GM21576 (cell line): ENCODE measurements around the gene MGAT1.
A peak's percentile ranks its signal among the peaks of the same experiment; 100 is the strongest.
"Not testable (repeated sequence)": the region's sequence is repeated elsewhere in the genome, so short reads cannot be mapped to it uniquely, and the experiment has no call there.

Experiments
- ATAC-seq: cut with Tn5 transposase; IDR thresholded peaks from one replicate; pipeline ENCODE4 v1.9.1; 2021; ENCODE audit warnings: mild to moderate bottlenecking, moderate library complexity; ENCODE audit not compliant: unreplicated experiment

MGAT1 gene

DNA sequence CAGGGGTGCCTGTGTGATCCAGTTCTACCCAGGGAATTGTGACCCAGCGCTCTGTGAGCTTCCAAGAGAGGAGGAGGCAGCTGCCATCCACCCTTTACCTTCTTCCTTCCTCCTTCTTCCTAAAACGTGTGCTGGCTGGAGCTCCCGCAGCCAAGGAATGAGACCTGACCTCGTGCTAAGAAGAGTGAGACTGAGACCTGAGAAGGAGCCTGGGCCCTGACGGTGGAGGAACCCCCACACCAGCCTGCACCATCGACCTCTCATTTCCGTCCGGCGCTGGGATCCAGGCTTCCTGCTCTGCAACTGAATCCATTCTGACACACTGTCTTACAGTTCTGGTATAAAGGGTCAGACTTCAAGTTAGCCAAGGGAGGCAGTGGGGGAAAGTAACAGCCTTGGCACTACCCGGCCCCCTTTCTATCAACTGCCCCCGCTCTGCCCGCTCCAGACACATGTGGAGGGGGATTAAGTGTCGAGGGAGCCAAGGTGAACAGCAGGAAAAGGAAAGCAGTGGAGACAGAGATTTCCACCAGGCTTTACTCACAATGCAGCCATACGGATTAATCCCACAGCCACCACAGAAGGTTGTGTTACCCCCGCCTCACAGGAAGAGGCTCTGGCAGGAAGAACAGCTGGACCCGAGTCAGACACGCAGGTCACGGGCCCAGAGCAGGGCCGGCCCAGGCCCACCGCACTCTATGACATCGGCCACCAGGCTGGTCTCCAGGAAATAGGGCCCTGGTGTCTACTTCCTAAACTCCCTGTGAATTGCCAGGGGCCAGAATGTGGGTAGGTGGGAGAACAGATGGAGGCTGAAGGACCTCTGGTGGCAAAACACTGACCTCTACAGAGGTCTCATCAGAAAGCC is 15.8 kb downstream of the MGAT1 start:
- no peak for ATAC-seq

DNA sequence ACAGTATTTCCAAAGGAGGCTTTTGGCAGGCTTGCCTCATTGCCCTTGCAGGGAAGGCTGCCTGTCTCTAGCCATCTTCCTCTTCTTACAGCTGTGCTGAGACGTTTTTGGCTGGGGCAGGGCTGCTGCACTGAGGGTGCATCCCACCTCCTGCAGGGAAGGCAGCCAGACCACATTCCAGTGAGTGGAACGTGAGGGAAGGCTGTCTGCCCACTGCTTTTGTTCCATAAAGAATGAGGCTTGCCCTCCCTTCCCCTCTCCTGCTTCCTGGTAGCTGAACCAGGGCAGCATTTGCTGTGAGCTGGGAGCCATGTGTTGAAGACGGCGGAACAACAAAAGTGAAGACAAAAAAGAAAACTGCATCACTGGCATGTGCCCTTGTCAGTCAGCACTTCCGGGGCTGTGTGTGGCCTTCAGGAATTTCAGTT is 16.8 kb downstream of the MGAT1 start:
- no peak for ATAC-seq

DNA sequence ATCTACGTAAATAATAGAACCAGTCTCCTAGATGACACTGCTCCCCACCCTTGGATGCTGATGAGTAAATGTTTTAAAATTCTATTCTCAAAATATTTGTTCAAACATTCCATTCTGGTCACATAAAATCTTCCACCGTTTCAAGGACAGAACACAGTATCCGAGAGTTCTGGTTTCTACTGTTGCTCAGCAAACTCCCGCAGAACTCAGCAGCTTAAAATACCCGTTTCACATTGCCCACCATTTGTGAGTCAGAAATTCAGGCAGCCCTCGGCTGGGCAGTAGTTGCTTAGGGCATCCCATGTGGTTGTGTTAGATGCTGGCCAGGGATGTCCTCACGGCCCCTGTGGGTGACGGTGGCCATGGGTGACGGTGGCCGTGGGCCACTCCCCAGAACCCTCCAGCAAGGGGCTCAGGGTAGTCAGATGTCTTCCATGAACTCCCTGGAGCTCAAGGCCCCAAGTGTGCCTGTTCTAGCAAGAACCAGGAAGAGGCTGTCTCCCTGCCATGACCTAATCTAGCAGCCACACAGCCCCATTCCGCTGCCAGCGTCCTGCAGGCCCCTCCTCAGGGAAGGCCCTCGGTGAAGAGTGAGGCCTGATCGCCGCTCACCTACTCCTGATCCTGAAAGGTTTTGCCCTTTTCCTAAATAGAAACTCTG is 17.4 kb downstream of the MGAT1 start:
- no peak for ATAC-seq

DNA sequence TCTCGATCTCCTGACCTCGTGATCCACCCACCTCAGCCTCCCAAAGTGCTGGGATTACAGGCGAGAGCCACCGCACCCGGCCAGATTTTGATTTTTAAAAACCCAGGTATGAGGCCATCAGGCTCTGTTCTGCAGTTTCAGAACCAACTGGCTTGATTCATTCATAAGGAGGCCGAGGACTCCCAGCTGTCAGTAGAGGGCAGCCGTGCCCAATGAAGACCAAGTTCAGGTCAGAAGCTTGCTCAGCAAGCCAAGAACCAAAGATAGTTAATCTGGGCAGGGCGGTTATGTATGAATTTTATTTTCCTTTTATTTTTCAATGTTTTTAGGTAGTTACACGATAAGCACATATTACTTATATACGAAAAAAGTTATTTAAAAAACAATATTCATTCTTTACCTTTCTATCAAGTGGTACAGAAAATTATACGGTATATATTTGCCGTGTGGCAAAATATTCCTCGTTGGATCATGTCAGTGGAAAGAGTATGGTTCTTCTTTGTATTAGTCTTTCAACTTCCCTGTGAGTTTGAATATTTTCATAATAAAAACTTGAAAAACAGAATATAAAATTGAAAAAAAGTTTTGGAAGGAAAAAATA is 18.0 kb downstream of the MGAT1 start:
- ATAC-seq = peak; percentile 70

DNA sequence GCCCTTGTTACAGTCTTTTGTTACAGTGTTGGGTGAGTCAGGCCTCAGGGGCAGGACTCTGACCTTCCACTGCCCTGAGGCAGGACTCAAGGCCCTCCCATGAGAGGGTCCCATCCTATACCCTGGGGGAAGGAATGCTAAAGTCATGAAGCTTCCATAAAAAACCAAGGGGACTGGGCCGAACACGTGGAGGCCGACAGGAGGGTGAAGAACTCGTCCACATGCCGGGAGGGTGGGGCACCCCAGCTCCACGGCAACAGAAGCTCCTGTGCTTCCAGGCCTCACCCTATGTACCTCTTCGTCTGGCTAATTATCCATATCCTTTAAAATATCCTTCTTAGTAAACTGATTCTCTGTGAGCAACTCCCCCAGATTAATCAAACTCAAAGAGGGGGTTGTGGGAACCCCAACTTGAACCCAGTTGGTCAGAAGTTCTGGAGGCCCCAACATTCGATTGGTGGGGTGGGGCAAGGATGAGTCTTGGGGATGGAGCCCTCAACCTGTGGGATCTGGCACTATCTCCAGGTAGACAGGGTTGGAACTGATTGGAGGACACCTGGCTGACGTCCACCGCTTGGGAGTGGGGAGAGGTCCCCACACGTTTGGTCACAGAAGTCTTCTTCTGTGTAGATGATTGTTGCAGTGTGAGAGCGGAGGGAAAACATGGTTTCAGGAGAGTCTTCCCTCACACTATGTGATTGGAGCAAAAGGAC is 19.1 kb downstream of the MGAT1 start:
- ATAC-seq = no peak

DNA sequence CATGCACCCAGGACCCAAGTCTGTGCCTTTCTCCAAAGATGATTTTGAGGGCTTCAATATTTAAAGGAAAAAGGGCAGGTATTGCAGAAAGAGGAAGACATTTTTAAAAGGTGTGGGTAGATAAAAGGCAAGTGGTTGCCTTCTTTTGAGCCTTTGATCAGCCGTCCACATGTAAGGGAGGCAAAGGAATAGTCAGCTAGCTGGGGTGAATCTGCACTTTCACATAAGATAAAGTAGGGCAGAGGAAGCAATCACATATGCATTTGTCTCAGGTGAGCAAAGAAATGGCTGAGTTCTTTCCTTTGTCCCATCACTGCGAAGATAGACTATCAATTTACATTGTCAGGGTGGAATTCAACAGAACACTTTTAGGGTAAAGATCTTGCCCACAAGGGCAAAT is 19.9 kb downstream of the MGAT1 start:
- no peak for ATAC-seq

DNA sequence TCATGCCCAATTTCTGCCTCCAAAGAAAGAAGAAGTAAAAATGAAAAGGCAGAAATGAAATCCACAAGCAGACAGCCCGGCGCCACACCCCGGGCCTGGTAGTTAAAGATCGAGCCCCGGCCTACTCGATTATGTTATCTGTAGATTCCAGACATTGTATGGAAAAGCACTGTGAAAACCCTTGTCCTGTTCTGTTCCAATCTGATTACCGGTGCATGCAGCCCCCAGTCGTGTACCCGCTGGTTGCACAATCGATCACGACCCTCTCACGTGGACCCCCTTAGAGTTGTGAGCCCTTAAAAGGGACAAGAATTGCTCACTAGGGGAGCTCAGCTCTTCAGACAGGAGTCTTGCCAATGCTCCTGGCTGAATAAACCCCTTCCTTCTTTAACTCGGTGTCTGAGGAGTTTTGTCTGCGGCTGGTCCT is 20.7 kb downstream of the MGAT1 start:
- ATAC-seq = not testable (repeated sequence)

DNA sequence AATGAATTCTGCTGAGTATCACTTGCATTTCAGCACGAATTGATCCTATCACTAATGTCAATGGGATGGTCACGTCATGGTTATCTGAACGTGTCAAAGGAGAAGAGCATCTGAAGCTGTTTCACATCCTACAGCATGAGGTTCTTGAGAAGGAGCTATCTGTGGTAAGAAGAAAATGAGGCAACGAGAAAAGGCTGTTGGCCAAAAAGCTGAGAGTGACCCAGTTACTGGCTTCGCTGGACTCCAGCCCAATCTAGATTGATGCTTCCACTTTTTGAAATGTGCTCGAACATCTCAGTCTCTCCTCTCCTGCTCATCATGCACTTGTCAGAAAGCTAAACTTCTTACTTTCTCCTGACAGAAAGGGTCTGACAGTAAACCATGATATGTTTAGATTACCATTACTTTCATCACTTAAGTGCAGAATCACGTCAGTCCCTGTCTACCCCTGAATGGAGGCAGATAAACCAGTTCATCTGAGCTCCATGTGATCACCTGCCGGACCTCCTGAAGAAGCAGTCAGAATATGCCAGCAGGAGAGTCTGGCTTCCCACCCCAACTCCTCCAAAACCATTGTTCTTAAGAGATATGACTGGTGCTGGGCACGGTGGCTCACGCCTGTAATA is 22.5 kb downstream of the MGAT1 start:
- ATAC-seq = no peak

DNA sequence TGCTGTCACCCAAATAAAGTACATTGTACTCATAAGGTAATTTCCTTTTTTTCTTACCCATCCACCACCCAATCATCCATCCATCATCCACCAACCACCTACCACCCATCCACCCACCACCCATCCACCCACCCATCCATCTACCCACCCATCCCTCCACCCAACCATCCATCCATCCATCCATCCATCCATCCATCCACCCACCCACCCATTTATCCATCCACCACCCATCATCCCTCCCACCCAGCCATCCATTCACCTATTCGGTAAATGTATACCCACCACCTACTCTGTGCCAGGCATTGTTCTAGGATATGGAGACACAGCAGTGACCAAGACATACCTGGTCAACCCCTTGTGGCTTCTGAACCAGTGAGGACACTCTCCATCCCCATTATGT is 25.1 kb downstream of the MGAT1 start:
- ATAC-seq = no peak

DNA sequence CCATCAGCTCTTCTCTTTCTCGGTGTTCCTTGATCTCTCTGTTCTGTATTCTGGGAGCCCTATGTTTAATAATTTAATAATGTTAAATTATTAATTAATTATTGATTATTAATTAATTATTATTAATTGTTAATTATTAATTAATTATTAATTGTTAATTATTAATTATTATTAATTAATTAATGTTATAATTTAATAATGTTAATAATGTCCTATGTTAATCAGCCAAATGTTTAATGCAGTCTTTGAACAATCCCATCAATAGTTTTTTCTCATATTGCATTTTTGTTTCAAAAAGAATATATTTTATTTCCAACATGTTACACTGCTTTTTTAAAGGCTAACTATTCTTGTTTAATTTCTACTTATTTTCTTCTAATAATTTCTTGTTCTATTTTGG is 26.2 kb downstream of the MGAT1 start:
- no peak for ATAC-seq

DNA sequence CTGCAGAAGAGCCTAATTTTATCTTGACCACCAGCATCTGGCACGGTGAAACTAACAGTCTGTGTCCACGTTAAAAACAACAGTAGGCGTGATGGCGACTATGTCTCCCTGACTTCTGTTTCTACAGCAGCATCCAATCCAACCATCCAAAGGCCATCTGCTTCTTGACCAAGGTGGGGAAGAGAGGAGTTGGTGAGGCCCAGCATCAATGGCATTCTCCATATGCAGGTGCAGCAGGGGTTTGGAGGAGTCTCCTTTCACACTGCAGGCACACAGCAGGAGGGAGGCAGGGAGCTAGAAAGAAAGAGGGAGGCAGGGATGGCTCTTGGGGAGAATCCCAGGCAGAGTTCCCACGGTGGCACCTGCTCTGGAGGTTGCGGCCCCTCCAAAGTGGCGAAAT is 27.0 kb downstream of the MGAT1 start:
- ATAC-seq = no peak

DNA sequence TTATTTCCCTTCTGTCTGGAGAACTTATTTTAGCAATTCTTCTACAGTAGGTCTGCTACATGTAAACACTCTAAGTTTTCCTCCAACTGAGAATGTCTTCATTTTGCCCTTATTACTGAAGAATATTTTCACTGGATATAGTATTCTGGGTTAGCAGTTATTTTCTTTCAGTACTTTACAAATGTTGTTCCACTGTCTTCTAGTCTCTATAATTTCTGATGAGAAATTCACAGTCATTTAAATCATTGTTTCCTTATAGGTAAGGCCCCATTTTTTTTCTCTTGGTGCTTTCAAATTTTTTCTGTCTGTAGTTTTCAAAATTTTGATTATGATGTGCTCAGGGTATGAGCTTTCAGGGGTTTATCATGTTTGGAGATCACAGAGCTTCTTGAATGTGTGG is 30.8 kb downstream of the MGAT1 start:
- ATAC-seq = no peak

DNA sequence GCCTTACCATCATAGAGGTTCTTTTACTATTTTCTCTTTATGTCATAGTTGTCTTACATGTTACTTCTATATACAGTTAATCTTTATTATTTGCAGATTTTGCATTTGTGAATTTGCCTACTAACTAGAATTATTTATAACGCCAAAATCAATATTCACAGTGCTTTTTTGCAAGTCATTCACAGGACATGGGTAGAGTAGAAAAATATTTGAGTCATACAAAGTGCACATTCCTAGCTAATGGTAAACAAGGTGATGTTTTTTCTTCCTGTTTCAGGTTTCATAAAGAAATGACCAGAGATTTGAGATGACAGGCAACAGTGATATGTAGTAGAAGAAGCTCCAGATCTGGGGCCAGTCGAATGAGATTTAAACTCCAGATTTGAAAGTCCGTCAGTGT is 32.8 kb downstream of the MGAT1 start:
- ATAC-seq = no peak

DNA sequence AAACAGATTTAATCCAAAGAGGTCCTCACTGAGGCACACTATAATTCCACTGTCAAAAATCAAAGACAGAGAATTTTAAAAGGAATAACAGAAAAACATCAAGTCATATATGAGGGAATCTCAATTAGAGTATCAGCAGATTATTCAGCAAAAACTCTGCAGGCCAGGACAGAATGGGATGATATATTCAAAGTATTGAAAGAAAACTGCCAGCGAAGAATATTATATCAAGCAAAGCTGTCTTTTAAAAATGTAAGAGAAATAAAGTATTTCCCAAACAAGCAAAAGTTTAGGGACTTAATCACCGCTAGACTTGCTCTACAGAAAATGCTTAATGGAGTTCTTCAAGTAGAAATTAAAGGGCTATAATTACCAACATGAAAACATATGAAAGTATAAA is 47.0 kb downstream of the MGAT1 start:
- ATAC-seq = no peak

DNA sequence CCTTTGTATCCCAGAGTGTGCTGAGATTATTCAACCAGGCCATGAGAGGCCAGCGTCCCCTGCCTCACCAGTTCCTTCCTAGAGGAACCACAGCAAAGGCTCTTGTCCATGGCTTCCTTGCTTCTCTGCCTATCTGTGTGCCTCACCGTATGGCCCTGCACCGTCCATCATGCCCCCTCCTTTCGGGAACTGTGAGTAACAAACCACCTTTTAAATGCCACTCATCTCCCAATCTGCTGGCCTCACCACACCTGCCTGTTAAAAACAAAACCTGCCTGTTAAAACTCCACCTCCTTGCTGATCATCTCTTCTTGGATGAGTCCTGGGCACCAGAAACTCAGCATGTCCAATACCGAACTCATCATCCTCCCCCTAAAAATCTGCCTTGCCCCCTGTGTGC is 58.4 kb downstream of the MGAT1 start:
- no peak for ATAC-seq

DNA sequence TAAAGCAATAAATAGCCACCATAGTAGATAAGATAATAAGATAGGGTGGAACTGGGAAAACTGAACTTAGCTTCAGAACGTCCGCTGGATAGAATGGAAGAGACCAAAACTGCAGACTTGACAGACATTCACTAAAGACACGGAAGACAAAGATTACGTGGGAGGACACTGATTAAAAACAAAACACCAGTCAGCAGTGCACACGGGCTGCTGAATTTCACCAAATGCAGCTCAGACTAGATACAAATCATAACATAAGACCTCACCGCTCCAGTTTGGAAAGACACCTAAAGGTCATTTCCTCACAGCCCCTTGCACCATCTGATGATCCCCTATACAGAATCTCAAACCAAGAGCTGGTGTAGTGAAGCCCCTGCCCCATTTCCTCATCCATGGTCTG is 59.9 kb downstream of the MGAT1 start:
- no peak for ATAC-seq

DNA sequence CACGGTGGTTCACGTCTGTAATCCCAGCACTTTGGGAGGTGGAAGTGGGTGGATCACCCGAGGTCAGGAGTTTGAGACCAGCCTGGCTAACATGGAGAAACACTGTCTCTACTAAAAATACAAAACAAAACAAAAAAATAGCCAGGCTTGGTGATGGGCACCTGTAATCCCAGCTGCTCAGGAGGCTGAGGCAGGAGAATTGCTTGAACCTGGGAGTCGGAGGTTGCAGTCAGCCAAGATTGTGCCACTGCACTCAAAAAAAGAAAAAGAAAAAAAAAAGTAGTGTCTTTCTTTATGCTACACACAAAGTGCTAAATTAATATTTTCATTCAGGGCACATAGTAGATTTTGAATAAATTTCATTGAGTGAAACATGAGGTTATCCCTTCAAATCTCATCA is 61.7 kb downstream of the MGAT1 start:
- not testable (repeated sequence) for ATAC-seq

DNA sequence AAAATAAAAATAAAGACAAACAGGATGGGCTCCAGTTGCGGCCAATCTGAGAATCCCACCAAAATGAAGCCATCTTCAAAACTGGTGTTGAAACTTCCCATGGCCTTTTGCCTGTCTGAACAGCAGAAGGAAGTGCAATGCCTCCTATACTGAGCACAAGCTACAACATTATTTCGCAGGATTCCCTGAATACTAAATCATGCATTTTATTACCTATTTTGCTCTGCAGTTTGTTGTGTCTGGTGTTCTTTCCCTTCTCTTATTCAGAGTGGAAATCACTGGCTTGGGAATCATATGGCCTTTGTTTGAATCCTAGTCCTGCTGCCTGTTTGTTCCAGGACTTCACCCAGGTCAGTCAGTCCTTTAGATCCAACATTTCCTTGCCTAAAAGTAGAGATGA is 62.6 kb downstream of the MGAT1 start, which contains the start of gene OR2Y1:
TSS of gene OR2Y1 (minus strand) at position 101 of the 400 bp plus-strand sequence. CDS start at position 101, 0 bp downstream.
- no peak for ATAC-seq

DNA sequence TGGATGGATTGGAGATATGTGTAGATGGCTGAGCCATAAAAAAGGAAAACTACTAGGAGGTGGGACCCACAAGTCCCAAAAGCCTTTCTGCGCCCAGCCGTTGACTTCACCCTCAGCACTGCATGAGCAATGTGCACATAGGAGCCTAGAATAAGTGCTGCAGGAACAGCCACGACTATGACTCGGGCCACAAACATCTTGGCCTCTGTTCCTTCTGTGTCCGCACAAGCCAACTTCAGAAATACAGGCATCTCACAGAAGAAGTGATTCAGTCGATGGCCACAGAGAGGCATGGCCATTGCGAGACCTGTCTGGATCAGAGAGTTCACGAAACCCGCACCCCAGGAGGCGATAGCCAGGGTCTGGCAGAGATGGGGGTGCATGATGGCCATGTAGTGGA is 63.3 kb downstream of the MGAT1 start:
- ATAC-seq = no peak

DNA sequence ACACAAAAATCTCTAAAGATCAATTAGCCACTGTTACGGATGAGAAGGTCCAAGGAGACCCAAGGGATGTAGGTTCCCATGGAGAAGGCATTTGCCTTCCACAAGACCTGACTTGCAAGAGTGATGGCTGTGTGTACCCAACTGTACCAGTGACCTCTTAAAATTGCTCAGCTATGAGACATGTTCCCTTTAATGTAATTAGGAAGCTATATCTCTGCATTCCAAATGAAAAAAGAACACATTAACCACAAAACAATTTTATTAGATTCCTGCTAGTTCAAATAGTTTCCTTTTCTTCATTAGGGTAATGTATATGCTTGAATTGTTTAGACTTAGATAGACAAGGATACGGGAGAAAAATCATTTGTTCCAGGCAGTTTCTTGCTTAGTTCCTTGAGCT is 66.1 kb downstream of the MGAT1 start:
- no peak for ATAC-seq
